HG03095 (cell line): ENCODE results near the gene H1-8.

Source experiments
- ATAC-seq: cut with Tn5 transposase; IDR thresholded peaks from one replicate; pipeline ENCODE4 v1.9.1; 2021; ENCODE audit warnings: moderate library complexity; ENCODE audit not compliant: unreplicated experiment

H1-8 gene

DNA sequence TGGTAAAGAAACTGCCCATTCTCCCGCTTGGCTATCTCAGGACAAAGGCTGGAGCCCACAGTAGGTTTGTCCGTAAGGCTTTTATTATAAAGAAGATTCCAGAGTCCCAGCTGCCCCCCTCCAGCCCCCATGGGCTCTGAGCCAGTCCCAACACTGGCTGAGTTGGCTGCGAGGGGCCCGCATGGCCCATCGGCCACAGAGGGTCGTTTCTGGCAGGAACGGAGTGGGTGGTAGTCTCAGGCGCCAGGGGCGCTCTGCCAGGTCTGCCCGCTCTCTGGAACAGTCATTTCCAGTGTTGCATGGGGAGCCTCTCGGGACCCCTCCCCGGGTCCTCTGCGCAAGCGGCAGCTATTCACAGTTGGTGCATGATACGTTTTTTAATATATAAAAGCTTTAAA, 12.2 kb downstream of the H1-8 start:
- no peak for ATAC-seq

DNA sequence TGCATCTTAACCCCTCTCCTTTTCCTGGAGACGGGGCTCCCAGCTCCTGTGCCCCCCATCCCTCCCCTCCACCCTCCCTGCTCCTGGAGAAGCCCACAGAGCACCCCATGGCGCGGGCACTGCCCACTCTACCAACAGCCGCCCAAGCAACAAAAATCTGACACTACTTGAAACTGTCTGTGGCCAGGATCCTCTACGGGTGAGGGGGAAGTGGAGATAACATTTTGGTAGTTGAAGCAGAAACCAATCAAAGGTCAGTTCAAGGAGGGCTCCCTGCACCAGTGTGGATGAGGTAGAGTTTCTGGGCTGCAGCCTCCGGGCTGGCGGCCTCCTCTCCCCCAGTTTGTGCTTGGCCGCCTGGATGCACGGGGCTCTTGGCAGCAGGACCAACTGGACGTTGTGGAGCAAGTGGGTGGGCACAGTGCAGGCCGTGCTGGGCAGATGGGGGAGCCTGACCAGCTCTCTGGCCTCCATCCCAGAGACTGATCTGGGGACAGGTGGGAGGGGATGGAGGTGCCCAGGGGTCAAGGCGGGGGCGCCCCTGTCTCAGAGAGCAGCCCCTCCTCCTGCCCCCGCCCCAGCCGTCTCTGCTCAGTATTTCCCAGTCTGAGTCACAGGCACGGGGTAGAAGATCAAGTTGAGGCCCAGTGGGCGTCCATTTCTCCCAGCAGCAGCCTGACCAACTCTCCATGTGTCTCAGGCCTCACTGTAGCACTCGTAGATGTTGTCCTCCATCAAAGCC, 12.8 kb downstream of the H1-8 start:
- no peak for ATAC-seq

DNA sequence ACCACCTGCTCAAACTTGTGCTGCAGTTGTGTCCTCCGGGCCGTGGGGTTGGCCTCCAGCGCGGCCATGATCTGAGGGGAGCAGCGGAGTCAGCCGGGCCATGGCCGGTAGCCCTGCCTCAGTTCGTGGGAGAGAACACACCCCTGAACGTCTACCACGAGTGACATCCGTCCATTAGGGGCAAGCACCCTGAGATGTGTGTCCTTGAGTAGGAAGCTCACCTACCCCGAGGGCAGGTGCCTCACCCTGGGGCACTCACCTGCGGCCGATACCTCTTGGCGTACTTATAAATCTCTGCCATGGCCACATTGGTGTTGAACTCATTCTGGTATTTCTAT, 13.4 kb downstream of the H1-8 start:
- ATAC-seq = no peak

DNA sequence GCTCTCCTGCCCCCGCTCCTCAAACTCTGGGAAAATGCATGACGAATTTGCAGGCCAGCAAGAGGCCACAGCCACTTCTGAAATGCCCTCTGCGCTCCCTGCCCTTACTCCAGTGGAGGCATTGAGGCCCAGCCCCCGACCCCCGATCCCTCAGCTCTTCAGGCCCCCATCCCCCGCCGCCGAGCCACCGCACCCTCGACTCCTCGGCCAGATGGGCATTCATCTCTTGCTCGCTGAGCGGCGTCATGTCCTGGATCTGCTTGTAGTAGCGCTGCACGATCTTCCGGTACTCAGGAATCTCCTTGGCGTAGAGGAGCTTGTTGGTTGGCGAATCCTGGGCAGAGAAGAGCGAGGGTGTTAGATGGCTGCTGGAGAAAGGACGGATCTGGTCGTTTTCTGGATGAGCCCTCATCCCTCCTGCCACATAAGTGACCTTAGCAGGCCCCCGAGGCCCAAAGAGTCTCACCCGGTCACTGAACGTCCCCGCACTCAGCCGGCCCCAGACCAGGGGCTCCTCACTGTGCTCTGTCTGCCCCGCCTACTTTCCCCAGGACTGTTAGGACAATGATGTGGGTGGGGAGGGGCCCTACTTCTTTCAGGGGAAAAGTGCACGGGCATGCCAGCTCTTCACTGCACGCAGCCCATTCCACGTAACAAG, 14.0 kb downstream of the H1-8 start:
- ATAC-seq = no peak

DNA sequence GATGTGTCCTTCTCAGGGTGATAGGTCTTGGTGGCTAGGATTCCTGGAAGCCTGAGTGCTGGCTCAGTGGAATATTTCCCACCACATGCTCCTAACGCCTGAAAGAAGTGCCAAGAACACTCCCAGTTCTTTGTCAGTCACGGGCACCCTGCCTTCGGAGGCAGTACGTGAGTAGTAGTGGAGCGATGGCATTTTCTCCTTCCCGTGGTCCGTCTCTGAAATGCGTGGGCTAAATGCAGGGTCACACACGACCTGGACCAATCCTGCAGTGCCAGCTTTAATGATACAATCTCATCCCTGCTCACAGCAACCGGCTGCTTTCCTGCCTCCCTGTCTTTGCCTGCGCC, 14.5 kb downstream of the H1-8 start:
- no peak for ATAC-seq

DNA sequence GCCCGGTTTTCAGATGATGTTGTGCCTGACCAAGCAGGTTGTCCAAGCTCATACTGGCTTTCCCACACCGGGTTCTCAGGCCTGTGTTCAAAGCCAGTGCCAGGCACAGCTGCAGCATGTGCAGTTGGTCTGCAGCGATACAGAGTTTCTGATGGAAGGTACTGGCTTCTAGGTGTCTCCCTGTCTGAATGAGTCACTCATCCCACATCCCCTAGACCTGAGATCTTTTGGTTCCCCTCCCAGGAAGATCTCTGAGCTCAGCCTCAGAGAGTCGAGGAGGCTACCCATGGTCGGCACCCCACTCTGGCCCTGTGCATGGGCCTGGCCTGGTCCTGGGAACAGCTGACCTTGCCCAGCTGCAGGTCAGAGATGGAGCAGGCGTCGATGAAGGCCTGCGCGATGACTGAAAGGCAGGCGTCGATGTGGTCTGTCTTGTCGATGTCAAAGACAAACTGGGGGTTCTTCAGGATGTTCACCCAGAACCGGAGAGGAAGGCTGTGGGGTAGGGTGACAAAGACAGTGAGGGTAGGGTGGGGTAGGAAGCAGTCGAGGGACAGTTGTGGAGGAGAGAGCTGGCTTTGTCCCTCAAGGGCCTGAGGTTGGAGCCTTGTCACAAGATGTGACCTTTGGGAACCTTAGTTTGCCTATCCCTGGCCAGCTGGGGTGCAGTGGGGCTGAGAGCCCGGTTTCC, 15.3 kb downstream of the H1-8 start:
- no peak for ATAC-seq

DNA sequence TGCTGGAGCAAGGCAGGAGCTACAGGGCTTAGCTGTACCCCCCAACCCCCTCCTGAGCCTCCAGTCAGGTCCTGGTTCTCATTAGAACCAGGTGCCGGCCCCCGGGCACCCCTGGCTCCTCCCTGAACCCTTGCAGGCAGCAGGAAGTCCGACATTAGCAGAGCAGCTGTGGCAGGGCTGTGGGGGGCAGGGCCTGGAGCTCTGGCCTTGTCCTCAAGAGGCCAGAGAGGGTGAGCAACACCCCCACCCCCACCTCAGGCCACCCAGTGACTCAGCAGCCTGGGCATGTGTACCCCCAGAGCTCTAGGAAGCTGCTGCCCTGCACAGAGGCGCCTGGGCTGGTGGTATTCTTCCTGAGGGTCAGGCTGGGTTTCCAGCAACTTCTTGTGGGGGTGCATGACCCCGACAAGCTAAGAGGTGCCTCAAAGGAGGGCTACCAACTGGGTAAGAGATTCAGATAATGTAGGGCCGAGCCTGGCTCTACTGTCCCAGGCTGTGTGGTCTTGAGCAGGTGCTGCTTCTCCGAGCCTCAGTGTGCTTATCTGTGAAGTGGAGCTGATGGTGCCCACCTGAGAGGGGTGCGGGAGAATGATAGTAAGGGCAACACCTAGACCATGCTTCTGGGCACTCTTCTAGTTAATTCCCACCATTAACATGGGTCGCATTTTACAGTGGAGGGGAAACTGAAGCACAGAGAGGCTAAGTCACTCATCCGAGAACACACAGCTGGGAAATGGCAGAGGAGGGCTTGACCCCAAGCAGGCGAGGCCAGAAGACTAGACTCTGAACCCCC, 16.0 kb downstream of the H1-8 start:
- no peak for ATAC-seq

DNA sequence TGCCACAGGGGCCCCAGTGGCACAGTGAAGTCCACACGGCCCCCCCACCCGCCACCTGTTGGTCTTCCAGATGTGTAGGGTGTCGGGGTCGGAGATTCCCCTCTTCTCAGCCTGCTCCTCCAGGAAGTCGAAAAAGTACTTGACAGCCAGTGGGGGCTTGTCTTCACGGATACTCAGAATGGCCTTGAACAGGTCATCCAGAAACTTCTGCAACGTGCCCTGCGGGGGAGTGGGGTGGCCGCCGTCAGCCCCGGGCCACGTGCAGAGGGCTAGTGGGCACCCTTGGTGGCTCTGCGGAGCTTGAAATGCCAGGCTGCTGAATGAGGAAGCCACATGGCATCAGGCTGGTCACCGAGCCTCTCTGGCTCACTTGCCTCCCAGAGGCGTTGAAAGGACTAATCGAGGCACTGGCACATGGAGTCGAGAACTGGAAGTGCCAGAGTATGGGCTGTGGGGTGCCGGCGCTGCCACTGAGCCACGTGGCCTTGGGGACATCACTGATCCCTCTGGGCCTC, 16.6 kb downstream of the H1-8 start:
- no peak for ATAC-seq

DNA sequence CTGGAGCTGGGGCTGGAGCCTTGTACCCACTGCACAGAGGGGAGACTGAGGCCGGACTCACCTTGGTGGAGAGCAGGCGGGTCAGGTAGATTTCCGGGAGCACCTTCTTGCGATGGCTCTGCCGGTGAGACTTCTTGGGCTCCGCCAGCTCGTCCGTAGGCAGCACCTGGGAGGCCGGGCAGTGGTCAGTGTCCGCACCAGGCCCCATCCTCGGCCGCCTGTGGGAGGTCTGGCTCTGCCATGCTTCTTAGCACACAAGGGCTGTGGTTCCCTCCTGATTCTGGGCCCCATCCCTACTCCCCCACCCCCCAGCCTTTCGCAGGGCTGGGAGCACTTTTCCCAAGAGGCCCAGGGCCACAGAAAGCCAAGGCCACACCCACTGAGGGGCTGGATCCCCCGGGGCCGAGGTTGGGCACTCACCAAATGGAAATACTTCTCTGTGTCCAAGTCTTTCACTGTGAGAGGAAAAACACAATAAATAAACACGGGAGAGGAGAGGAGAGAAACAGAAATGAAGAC, 17.4 kb downstream of the H1-8 start:
- no peak for ATAC-seq

DNA sequence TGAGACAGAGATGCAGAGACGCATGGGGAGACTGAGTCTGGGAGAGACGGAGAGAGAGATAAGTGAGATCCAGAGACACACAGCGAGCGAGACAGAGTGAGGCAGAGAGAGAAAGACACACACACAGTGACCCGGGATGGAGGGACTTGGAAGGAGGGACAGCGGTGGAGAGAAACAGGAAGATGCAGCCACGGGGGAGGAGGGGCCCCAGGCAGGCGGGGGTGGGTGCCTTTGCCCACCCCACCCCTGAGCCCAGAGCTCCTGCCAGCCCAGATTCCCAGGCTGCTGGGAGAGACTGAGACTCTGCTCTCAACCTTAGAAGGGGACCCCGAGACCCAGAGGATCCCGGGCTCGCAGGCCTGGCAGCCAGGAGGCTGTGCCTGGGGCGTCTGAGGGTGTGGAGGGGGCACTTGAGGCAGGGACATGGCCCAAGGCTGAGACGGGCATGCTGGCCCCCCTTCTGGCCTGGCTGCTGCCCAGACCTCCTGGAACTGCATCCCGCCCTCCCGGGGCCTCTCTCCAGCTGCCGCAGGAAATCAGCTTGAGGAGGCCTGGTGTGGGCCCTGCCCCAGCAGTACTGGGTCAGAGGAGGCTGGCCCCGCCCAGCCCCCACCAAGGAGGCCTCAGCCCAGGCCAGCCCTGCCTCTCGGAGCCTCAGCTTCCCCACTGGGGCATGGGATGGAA, 18.1 kb downstream of the H1-8 start:
- ATAC-seq = no peak

DNA sequence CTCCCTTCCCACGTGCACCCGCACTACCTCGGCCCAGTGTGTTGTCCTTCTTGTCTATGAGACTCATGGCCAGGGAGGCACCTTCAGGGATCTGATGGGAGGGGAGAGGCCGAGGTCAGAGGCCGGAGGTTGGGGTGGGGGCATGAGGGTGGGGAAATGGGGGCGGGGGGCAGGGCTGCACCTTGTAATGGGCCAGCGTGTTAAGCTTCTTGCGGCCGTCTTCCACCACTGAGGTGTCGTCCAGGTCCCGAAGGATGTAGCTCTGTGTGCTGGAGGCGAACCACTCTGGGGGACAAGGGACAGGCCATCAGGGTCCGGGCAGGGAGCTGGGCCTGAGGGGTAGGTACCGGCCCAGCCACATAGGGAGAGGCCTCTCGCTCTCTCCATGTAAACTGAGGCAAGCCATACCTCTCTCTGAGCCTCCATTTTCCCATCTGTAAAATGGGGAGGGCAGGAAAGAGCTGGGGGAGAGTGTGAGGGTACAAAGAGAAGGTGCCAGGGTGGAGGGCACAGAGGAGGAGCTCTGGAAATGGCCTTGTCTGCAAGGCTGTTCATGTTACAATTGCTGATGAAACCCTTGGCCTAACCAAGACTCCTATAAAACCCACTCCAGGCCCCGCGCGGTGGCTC, 18.8 kb downstream of the H1-8 start:
- ATAC-seq = no peak

DNA sequence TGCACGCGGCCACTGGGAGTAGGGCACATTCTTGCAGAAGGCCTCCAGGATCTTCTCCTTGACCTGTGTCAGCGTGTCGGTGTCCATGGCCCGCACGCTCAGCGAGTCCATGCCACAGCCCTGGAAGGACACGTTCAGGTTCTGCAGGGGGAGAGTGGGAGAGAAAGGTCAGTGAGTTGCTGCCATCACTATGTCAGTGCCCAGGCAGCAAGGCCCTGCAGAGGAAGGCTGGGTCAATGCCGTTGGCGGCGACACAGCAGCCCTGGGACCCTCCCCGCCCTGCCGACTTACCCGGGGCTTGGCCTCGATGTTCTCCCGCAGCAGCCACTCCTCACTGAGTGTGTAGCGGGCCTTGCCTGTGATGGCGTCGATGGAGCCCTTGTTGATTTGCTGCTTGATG, 19.8 kb downstream of the H1-8 start:
- ATAC-seq = no peak

DNA sequence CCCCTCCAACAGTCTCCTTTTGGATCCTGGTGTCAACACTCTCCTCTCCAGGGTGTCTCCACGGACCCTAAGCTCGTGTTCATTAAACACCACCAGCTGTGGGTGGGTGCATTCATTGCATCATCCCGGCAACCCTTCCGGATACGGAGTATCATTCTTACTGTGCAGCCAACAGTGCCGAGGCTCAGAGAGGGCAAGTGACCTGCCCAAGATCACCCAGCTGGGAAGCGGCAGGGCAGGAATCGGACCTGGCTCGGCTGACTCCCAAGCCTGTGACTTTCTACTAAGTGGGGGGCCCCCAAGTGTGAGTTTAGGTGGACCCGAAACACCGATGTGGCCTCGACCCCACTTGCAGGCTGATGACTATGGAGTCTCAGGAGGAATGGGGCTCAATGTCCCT, 20.4 kb downstream of the H1-8 start:
- ATAC-seq = no peak

DNA sequence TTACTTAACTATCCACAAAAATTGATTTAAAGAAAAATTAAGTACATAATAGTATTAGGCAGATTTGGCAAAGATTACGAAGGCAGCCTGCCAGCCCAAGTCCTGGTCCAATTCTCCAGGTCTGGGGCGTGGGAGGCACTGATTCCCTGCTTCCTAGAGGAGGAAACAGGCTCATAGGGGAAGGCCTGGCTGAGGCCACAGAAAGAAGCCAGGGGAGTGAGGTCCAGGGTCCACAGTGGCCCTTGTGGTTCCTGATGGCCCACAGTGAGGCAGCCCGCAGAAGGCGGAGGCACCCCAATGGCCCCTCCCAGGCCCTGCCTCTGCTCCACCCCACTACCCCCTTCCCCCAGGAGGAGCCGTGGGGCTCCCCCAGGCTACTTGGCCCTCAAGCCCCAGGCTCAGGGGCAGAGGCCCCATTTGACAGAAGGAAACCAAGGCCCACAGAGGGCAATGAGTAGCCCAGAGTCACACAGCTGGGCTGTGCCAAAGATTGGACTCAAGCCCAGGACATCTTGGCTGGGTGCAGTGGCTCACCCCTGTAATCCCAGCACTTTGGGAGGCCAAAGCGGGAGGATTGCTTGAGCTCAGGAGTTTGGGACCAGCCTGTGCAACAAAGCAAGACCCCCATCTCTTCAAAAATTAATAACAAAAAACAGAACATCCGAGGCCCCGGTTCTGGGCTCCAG, 21.0 kb downstream of the H1-8 start:
- no peak for ATAC-seq

DNA sequence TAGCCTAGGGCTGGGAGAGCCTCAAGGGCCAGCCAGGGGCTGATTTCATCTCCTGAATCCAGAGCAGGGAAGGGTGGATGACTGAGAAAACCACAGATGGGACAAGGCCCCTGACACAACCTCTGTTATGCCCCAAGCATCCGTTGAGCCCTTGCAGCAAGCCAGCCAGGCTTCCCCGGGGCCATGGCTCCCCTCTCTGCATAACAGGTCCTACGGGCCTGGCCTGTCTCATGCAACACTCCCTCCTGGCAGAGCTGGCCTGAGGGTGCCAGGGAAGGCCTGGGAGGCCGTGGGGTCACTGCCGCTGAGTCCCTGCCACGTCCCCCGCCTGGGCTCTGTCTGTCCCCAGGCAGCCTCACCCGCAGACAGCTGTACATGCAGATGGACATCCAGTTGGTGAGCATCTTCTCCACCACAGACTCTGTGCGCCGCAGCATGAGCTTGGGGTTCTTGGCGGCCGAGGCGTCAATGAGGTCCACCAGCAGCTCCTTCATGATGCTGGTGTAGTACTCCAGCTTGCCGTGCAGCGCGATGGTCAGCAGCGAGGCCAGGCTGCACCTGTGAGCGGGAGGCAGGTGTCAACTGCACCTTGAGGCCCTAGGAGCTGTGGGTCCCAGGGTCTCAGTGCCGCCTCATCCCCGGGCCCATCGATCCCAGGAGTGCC, 22.1 kb downstream of the H1-8 start:
- no peak for ATAC-seq

DNA sequence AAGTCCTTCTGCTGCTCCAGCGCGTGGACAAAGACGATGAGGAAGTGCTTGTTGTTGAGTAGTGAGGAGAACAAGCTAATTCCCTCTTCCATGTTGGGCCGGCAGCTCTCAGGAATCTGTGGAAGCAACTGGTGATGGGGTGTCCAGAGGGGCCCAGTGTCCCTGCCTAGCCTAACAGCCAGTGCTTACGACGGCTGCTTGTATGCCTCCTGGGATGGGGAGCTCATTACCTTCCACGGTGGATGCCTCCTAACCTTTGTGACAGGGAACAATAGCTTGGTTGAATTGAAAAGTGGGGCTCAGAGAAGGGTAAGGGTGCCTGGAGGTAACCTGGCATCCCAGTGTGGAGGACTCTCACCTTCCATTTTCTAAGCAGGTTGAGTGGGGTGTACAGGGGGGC, 22.9 kb downstream of the H1-8 start:
- no peak for ATAC-seq

DNA sequence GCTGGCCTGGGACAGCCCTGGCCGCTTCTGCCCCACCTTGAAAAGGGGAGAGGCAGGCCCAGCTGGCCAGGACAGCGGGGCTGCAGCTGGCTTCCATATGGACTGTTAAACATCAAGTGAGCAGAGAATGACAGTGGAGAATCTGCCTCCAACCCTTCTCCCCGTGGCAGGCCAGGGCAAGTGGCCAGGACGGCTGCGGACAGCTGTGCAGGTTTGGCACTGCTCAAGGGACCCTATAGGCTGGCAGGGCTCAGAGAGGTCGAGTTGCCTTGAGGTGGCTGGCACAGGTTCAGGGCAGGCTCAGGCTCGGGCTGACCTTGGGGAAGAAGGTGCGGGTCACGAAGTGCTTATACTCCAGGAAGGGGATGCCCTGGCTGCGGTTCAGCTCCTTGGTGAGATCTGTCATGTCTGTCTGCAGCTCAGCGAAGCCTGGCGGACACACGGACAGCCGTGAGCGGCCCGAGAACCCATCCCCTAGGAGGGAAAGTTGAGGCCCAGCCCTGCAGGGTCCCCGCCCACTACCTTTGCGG, 24.3 kb downstream of the H1-8 start:
- ATAC-seq = no peak

DNA sequence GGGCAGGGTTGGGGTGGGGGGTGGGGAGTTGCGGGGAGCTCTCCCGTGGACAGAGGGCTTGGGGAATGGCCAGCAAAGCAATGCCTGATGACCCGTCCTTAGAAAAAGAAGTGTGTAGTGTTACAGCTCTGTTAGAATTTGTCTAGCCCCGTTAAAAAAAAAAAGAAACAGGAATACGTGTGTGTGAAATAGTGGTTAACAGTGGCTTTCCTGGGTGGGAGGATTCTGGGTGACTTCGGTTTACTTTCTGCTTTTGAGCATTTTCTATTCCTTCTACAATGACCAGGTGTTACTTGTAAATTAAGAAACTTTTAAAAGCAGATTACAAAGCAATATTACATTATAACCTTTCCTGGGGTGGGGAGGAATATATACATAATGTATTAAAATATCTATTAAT, 25.0 kb downstream of the H1-8 start:
- no peak for ATAC-seq

DNA sequence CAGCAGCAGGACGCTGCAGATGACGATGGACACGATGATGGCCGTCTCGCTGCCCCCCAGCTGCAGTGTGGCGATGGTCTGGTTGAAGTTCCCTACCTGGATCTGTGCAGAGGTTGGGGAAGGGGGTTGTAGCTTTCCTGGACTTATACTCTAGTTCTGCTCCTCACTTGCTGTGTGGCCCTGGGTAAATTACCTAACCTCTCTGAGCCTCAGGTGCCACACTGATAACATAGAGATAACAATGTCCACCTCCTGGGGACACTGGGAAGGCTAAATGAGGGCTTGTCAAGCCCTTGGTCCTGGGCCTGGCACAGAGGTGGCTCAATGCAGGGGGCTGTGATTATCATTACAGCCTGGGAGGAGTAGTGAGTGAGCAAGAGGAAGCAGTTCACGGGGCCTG, 26.9 kb downstream of the H1-8 start:
- no peak for ATAC-seq
